Measurements from ENCODE around the gene LRRC10B.

The LRRC10B gene

GRCh38 chr11:61518032-61518795 lies 9.7 kb downstream of the LRRC10B start:
- no peak overlapping the region for H3K4me3 ChIP-seq (ENCODE audit: low read length)
- peaks cover 25% of the 10 kb centered on the region for H3K4me1 ChIP-seq (ENCODE audit: insufficient read depth, low read length)
- no peak overlapping the region for H2AFZ ChIP-seq (ENCODE audit: low read depth, low read length)
- H3K9me3 ChIP-seq (ENCODE audit: low read length), result peaks cover 3% of the 10 kb centered on the region
- H3K27me3 ChIP-seq (ENCODE audit: insufficient read depth, low read length), result no peaks in the 10 kb centered on the region
- no peaks in the 10 kb centered on the region for H3K36me3 ChIP-seq (ENCODE audit: insufficient read depth, low read length)

- no peak overlapping the region for H3K4me3 ChIP-seq (ENCODE audit: low read length)
- no peak overlapping the region for H2AFZ ChIP-seq (ENCODE audit: low read depth, low read length)
- H3K4me1 ChIP-seq (ENCODE audit: insufficient read depth, low read length), result peaks cover 2% of the 10 kb centered on the region
- H3K36me3 ChIP-seq (ENCODE audit: insufficient read depth, low read length), result no peaks in the 10 kb centered on the region
- no peaks in the 10 kb centered on the region for H3K27me3 ChIP-seq (ENCODE audit: insufficient read depth, low read length)
- peaks cover 3% of the 10 kb centered on the region for H3K9me3 ChIP-seq (ENCODE audit: low read length)
These were observed 14.3 kb downstream of the LRRC10B start for GRCh38 chr11:61522881-61523280.

- Histone ChIP-seq H3K27me3 (ENCODE audit: insufficient read depth, low read length) (no peaks in the 10 kb centered on the region), H3K9me3 (ENCODE audit: low read length) (peaks cover 3% of the 10 kb centered on the region), H2AFZ (ENCODE audit: low read depth, low read length) (no peak overlapping the region)
These were observed 15.9 kb downstream of the LRRC10B start for GRCh38 chr11:61524446-61524845.

GRCh38 chr11:61524963-61525587 lies 16.5 kb downstream of the LRRC10B start:
- H3K4me3 ChIP-seq (ENCODE audit: low read length), result no peak overlapping the region
- peaks cover 3% of the 10 kb centered on the region for H3K9me3 ChIP-seq (ENCODE audit: low read length)
- no peak overlapping the region for H2AFZ ChIP-seq (ENCODE audit: low read depth, low read length)
- no peaks in the 10 kb centered on the region for H3K27me3 ChIP-seq (ENCODE audit: insufficient read depth, low read length)
- no peaks in the 10 kb centered on the region for H3K36me3 ChIP-seq (ENCODE audit: insufficient read depth, low read length)
- H3K4me1 ChIP-seq (ENCODE audit: insufficient read depth, low read length), result peaks cover 5% of the 10 kb centered on the region

More at GRCh38 chr11:61524446-61524845, 15.9 kb downstream of the LRRC10B start:
- peaks cover 5% of the 10 kb centered on the region for H3K4me1 ChIP-seq (ENCODE audit: insufficient read depth, low read length)
- H3K4me3 ChIP-seq (ENCODE audit: low read length), result no peak overlapping the region
- no peaks in the 10 kb centered on the region for H3K36me3 ChIP-seq (ENCODE audit: insufficient read depth, low read length)

GRCh38 chr11:61526229-61526628 lies 17.7 kb downstream of the LRRC10B start:
- Histone ChIP-seq H3K4me3 (ENCODE audit: low read length) (no peak overlapping the region), H3K4me1 (ENCODE audit: insufficient read depth, low read length) (peaks cover 12% of the 10 kb centered on the region), H3K36me3 (ENCODE audit: insufficient read depth, low read length) (no peaks in the 10 kb centered on the region), H2AFZ (ENCODE audit: low read depth, low read length) (no peak overlapping the region), H3K27me3 (ENCODE audit: insufficient read depth, low read length) (no peaks in the 10 kb centered on the region), H3K9me3 (ENCODE audit: low read length) (peaks cover 3% of the 10 kb centered on the region)

GRCh38 chr11:61526956-61527731 lies 18.6 kb downstream of the LRRC10B start:
- Histone ChIP-seq H3K9me3 (ENCODE audit: low read length) (peaks cover 3% of the 10 kb centered on the region), H3K27me3 (ENCODE audit: insufficient read depth, low read length) (no peaks in the 10 kb centered on the region), H3K4me3 (ENCODE audit: low read length) (no peak overlapping the region), H3K36me3 (ENCODE audit: insufficient read depth, low read length) (no peaks in the 10 kb centered on the region), H2AFZ (ENCODE audit: low read depth, low read length) (no peak overlapping the region), H3K4me1 (ENCODE audit: insufficient read depth, low read length) (peaks cover 13% of the 10 kb centered on the region)

GRCh38 chr11:61528114-61528513 lies 19.6 kb downstream of the LRRC10B start:
- Histone ChIP-seq H3K36me3 (ENCODE audit: insufficient read depth, low read length) (no peaks in the 10 kb centered on the region), H3K27me3 (ENCODE audit: insufficient read depth, low read length) (no peaks in the 10 kb centered on the region), H3K4me1 (ENCODE audit: insufficient read depth, low read length) (peaks cover 13% of the 10 kb centered on the region), H3K4me3 (ENCODE audit: low read length) (no peak overlapping the region), H2AFZ (ENCODE audit: low read depth, low read length) (no peak overlapping the region), H3K9me3 (ENCODE audit: low read length) (no peaks in the 10 kb centered on the region)

GRCh38 chr11:61529537-61530225 lies 21.1 kb downstream of the LRRC10B start:
- H3K9me3 ChIP-seq (ENCODE audit: low read length), result no peaks in the 10 kb centered on the region
- no peak overlapping the region for H3K4me3 ChIP-seq (ENCODE audit: low read length)
- no peaks in the 10 kb centered on the region for H3K27me3 ChIP-seq (ENCODE audit: insufficient read depth, low read length)
- no peak overlapping the region for H2AFZ ChIP-seq (ENCODE audit: low read depth, low read length)
- peaks cover 14% of the 10 kb centered on the region for H3K4me1 ChIP-seq (ENCODE audit: insufficient read depth, low read length)
- no peaks in the 10 kb centered on the region for H3K36me3 ChIP-seq (ENCODE audit: insufficient read depth, low read length)

- peaks cover 24% of the 10 kb centered on the region for H3K4me1 ChIP-seq (ENCODE audit: insufficient read depth, low read length)
- H3K27me3 ChIP-seq (ENCODE audit: insufficient read depth, low read length), result no peaks in the 10 kb centered on the region
- H3K36me3 ChIP-seq (ENCODE audit: insufficient read depth, low read length), result no peaks in the 10 kb centered on the region
- H3K9me3 ChIP-seq (ENCODE audit: low read length), result no peaks in the 10 kb centered on the region
- H2AFZ ChIP-seq (ENCODE audit: low read depth, low read length), result no peak overlapping the region
- no peak overlapping the region for H3K4me3 ChIP-seq (ENCODE audit: low read length)
These were observed 22.5 kb downstream of the LRRC10B start for GRCh38 chr11:61531044-61531443.

- Histone ChIP-seq H2AFZ (ENCODE audit: low read depth, low read length) (no peak overlapping the region), H3K9me3 (ENCODE audit: low read length) (no peaks in the 10 kb centered on the region), H3K4me1 (ENCODE audit: insufficient read depth, low read length) (peaks cover 24% of the 10 kb centered on the region), H3K4me3 (ENCODE audit: low read length) (no peak overlapping the region), H3K27me3 (ENCODE audit: insufficient read depth, low read length) (no peaks in the 10 kb centered on the region), H3K36me3 (ENCODE audit: insufficient read depth, low read length) (no peaks in the 10 kb centered on the region)
These were observed 23.8 kb downstream of the LRRC10B start for GRCh38 chr11:61532134-61533038.

- no peaks in the 10 kb centered on the region for H3K27me3 ChIP-seq (ENCODE audit: insufficient read depth, low read length)
- H3K36me3 ChIP-seq (ENCODE audit: insufficient read depth, low read length), result no peaks in the 10 kb centered on the region
- H3K4me3 ChIP-seq (ENCODE audit: low read length), result no peak overlapping the region
- H3K9me3 ChIP-seq (ENCODE audit: low read length), result no peaks in the 10 kb centered on the region
- H2AFZ ChIP-seq (ENCODE audit: low read depth, low read length), result no peak overlapping the region
- peaks cover 24% of the 10 kb centered on the region for H3K4me1 ChIP-seq (ENCODE audit: insufficient read depth, low read length)
These were observed 24.5 kb downstream of the LRRC10B start for GRCh38 chr11:61533039-61533375.

- H3K36me3 ChIP-seq (ENCODE audit: insufficient read depth, low read length), result no peaks in the 10 kb centered on the region
- H3K4me3 ChIP-seq (ENCODE audit: low read length), result no peak overlapping the region
- H2AFZ ChIP-seq (ENCODE audit: low read depth, low read length), result no peak overlapping the region
- no peaks in the 10 kb centered on the region for H3K9me3 ChIP-seq (ENCODE audit: low read length)
- H3K27me3 ChIP-seq (ENCODE audit: insufficient read depth, low read length), result no peaks in the 10 kb centered on the region
- H3K4me1 ChIP-seq (ENCODE audit: insufficient read depth, low read length), result peaks cover 22% of the 10 kb centered on the region
These were observed 24.9 kb downstream of the LRRC10B start for GRCh38 chr11:61533401-61533800.
